Naive thymus-derived CD4-positive, alpha-beta T cell (primary cell): ENCODE results near the gene PID1. TPM values are rescaled to one million over a fixed set of nuclear protein-coding genes. Genes with fewer than 3 reads are reported as not detected.
"Not testable (repeated sequence)": the region's sequence is repeated elsewhere in the genome, so short reads cannot be mapped to it uniquely, and the experiment has no call there.

ENCODE experiments used
- ATAC-seq: fragments of 150-1000 bp; cut with Tn5 transposase; 2 replicates; pipeline ENCODE4 v1.10.0; 2021; ENCODE audit warnings: mild to moderate bottlenecking, moderate library complexity
- CTCF ChIA-PET: fragments of 350-600 bp; sonication (Branson Sonifier 250); formaldehyde crosslinking; loops from one replicate; lab custom pipeline; 2021; ENCODE audit warnings: antibody characterized with exemption; lab: Charles Lee
- POLR2A ChIA-PET: fragments of 350-600 bp; sonication (Branson Sonifier 250); formaldehyde crosslinking; loops from one replicate; lab custom pipeline; 2021; ENCODE audit warnings: antibody characterized with exemption, inconsistent platforms; lab: Charles Lee
- DNase-seq, 9 donors: peaks; one replicate each; pipeline versions ENCODE4 v3.0.0 to v3.0.0-alpha.2; 2020 to 2022; ENCODE audit warnings: mixed read lengths in 1 of 9
- H3K27ac ChIP-seq: one replicate; pipeline ENCODE4 v1.7.0; 2013; ENCODE audit warnings: mild to moderate bottlenecking, low read depth, low read length, moderate library complexity
- H3K27me3 ChIP-seq, 2 donors: one replicate each; pipeline ENCODE4 v1.7.0; 2013; ENCODE audit warnings: low read length in 2 of 2, mild to moderate bottlenecking in 2 of 2, moderate library complexity in 2 of 2; ENCODE audit not compliant: control insufficient read depth in 2 of 2, insufficient read depth in 2 of 2
- H3K36me3 ChIP-seq, 3 experiments: 1 replicate in 2 of 3; 2 replicates in 1 of 3; pipeline ENCODE4 v1.7.0; 2013; ENCODE audit warnings: low read length in 3 of 3, mild to moderate bottlenecking in 3 of 3, moderate library complexity in 1 of 3; ENCODE audit not compliant: insufficient read depth in 3 of 3, control insufficient read depth in 2 of 3
- H3K4me1 ChIP-seq, 2 donors: one replicate each; pipeline ENCODE4 v1.7.0; 2013; ENCODE audit warnings: low read length in 2 of 2, mild to moderate bottlenecking in 2 of 2, moderate library complexity in 1 of 2; ENCODE audit not compliant: control insufficient read depth in 2 of 2, insufficient read depth in 2 of 2
- H3K4me3 ChIP-seq: 2 replicates; pipeline ENCODE4 v1.7.0; 2013; ENCODE audit warnings: mild to moderate bottlenecking, low read length
- H3K9me3 ChIP-seq, 3 experiments: 1 replicate in 2 of 3; 2 replicates in 1 of 3; pipeline ENCODE4 v1.7.0; 2013; ENCODE audit warnings: low read length in 3 of 3; ENCODE audit not compliant: control insufficient read depth in 2 of 3
- H3K27ac Mint-ChIP-seq, 9 donors: one replicate each; pipeline ENCODE4 v1.8.0; 2020 to 2022; ENCODE audit warnings: mixed read lengths in 9 of 9, mild to moderate bottlenecking in 8 of 9, moderate library complexity in 5 of 9, inconsistent platforms in 2 of 9
- H3K27me3 Mint-ChIP-seq, 5 donors: one replicate each; pipeline ENCODE4 v1.8.0; 2021 to 2022; ENCODE audit warnings: mixed read lengths in 5 of 5, mild to moderate bottlenecking in 1 of 5
- H3K36me3 Mint-ChIP-seq, 5 donors: one replicate each; pipeline ENCODE4 v1.8.0; 2020 to 2022; ENCODE audit warnings: mixed read lengths in 5 of 5, mild to moderate bottlenecking in 3 of 5, inconsistent platforms in 1 of 5
- H3K4me1 Mint-ChIP-seq, 7 donors: one replicate each; pipeline ENCODE4 v1.8.0; 2020 to 2022; ENCODE audit warnings: mixed read lengths in 7 of 7, mild to moderate bottlenecking in 3 of 7, inconsistent platforms in 1 of 7
- H3K4me3 Mint-ChIP-seq, 10 donors: one replicate each; pipeline ENCODE4 v1.8.0; 2020 to 2022; ENCODE audit warnings: mild to moderate bottlenecking in 10 of 10, mixed read lengths in 10 of 10, moderate library complexity in 6 of 10, inconsistent platforms in 2 of 10
- H3K9me3 Mint-ChIP-seq, 11 donors: one replicate each; pipeline ENCODE4 v1.8.0; 2020 to 2022; ENCODE audit warnings: mixed read lengths in 11 of 11, mild to moderate bottlenecking in 4 of 11, inconsistent platforms in 1 of 11, moderate library complexity in 1 of 11
- intact Hi-C, 2 donors: fragments of 100-400 bp; cut with micrococcal nuclease; formaldehyde crosslinking; loops; one replicate each; pipeline ENCODE4 v1.15.1; 2023
- polyA plus RNA-seq, 2 donors: library from polyadenylated mRNA; unstranded; fragments of 300-500 nt; fragmentation: Illumina TruSeq; gene quantifications; one replicate each; pipeline ENCODE4 v1.2.3, GENCODE V29; 2021
- total RNA-seq, 6 experiments: library from RNA in 5 of 6; stranded (reverse) in 5 of 6; gene quantifications; 1 replicate in 5 of 6; 2 replicates in 1 of 6; pipeline ENCODE4 v1.2.3 and lab custom pipeline; 2021 to 2026

The PID1 gene
- total and polyA plus RNA-seq, 7 experiments from 2014 or later = 0.07 to 5.3 (median 1.1) TPM; not detected in 2

DNA sequence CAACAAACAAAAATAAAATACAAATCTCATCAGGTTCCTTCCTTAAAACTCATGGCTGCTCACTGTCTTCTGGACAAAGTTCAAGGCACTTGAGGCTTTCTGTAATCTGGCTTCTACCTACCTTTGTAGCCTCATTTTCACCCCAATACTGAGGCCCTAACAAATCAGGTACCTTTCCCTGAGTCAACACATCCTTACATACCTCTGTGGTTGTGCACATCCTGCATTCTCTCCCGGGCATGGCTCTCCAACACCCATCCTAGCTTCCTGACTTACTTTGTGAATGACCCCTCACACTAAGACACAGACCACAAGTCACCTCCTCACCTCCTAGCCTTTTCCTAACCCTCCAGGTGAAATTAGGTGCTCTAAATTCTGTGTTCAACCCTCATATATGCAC is 190.9 kb downstream of the PID1 start:
- H3K36me3 Mint-ChIP-seq = peaks cover 0 to 3% (median 0%) of the 10 kb centered on the region in 5 donors
- H3K27ac ChIP-seq = no peak overlapping the region
- intact Hi-C loops = no loop called here
- ChIA-PET CTCF (no interaction called here), POLR2A (no interaction called here)
- no peak overlapping the region for H3K4me3 Mint-ChIP-seq
- H3K27me3 ChIP-seq = no peaks in the 10 kb centered on the region
- H3K9me3 Mint-ChIP-seq = peaks cover 4 to 36% (median 12%) of the 10 kb centered on the region in 11 donors
- no peaks in the 10 kb centered on the region for H3K27me3 Mint-ChIP-seq
- H3K4me1 Mint-ChIP-seq = no peaks in the 10 kb centered on the region
- no peak for DNase-seq
- no peaks in the 10 kb centered on the region for H3K4me1 ChIP-seq
- ATAC-seq = no peak
- H3K9me3 ChIP-seq = no peaks in the 10 kb centered on the region
- H3K27ac Mint-ChIP-seq = no peak overlapping the region
- no peaks in the 10 kb centered on the region for H3K36me3 ChIP-seq
- no peak overlapping the region for H3K4me3 ChIP-seq

DNA sequence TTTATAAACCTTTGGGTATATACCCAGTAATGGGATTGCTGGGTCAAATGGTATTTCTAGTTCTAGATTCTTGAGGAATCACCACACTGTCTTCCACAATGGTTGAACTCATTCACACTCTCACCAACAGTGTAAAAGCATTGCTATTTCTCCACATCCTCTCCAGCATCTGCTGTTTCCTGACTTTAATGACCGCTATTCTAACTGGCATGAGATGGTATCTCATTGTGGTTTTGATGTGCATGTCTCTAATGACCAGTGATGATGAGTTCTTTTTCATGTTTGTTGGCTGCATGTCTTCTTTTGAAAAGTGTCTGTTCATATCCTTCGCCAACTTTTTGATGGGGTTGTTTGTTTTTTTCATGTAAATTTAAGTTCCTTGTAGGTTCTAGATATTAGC is 194.2 kb downstream of the PID1 start:
- peaks cover 4 to 42% (median 13%) of the 10 kb centered on the region in 11 donors for H3K9me3 Mint-ChIP-seq
- H3K4me1 ChIP-seq, H3K27me3 Mint-ChIP-seq, ATAC-seq, intact Hi-C loops, H3K27ac ChIP-seq, CTCF ChIA-PET, DNase-seq, H3K4me1 Mint-ChIP-seq, H3K27me3 ChIP-seq, H3K36me3 ChIP-seq, H3K27ac Mint-ChIP-seq, H3K4me3 Mint-ChIP-seq, POLR2A ChIA-PET, H3K36me3 Mint-ChIP-seq, H3K4me3 ChIP-seq, H3K9me3 ChIP-seq: not testable (repeated sequence)

- DNase-seq (no peak), ATAC-seq (no peak)
- no peaks in the 10 kb centered on the region for H3K27me3 ChIP-seq
- no peaks in the 10 kb centered on the region for H3K4me1 Mint-ChIP-seq
- POLR2A ChIA-PET = no interaction called here
- H3K27me3 Mint-ChIP-seq = no peaks in the 10 kb centered on the region
- CTCF ChIA-PET = no interaction called here
- no peak overlapping the region for H3K4me3 ChIP-seq
- H3K36me3 Mint-ChIP-seq = peaks cover 0 to 3% (median 0%) of the 10 kb centered on the region in 5 donors
- H3K36me3 ChIP-seq = no peaks in the 10 kb centered on the region
- H3K27ac Mint-ChIP-seq = no peak overlapping the region
- H3K4me3 Mint-ChIP-seq = no peak overlapping the region
- no peak overlapping the region for H3K27ac ChIP-seq
- intact Hi-C loops = no loop called here
- H3K9me3 ChIP-seq = no peaks in the 10 kb centered on the region
- no peaks in the 10 kb centered on the region for H3K4me1 ChIP-seq
- H3K9me3 Mint-ChIP-seq = peaks cover 4 to 34% (median 7%) of the 10 kb centered on the region in 11 donors
These were observed 197.2 kb downstream of the PID1 start for GRCh38 chr2:229073935-229074334.

GRCh38 chr2:229071292-229071976 is 199.7 kb downstream of the PID1 start:
- no peak for DNase-seq
- H3K4me3 ChIP-seq = no peak overlapping the region
- no peak overlapping the region for H3K4me3 Mint-ChIP-seq
- H3K27me3 ChIP-seq = no peaks in the 10 kb centered on the region
- H3K9me3 Mint-ChIP-seq = peaks cover 3 to 28% (median 14%) of the 10 kb centered on the region in 11 donors
- no peak overlapping the region for H3K27ac Mint-ChIP-seq
- peaks cover 0 to 3% (median 0%) of the 10 kb centered on the region in 5 donors for H3K36me3 Mint-ChIP-seq
- H3K4me1 Mint-ChIP-seq = no peaks in the 10 kb centered on the region
- H3K4me1 ChIP-seq = no peaks in the 10 kb centered on the region
- POLR2A ChIA-PET = no interaction called here
- H3K36me3 ChIP-seq = no peaks in the 10 kb centered on the region
- no peak for ATAC-seq
- peaks cover 0 to 4% (median 0%) of the 10 kb centered on the region in 3 experiments for H3K9me3 ChIP-seq
- intact Hi-C loops = no loop called here
- CTCF ChIA-PET = no interaction called here
- H3K27me3 Mint-ChIP-seq = no peaks in the 10 kb centered on the region
- no peak overlapping the region for H3K27ac ChIP-seq

GRCh38 chr2:229066121-229066715 is 204.9 kb downstream of the PID1 start:
- no peaks in the 10 kb centered on the region for H3K36me3 ChIP-seq
- H3K27me3 Mint-ChIP-seq = no peaks in the 10 kb centered on the region
- H3K4me3 ChIP-seq = no peak overlapping the region
- no peak overlapping the region for H3K27ac Mint-ChIP-seq
- H3K9me3 ChIP-seq = peaks cover 0 to 4% (median 0%) of the 10 kb centered on the region in 3 experiments
- no peak for DNase-seq
- intact Hi-C loops = no loop called here
- no peak for ATAC-seq
- no peaks in the 10 kb centered on the region for H3K4me1 ChIP-seq
- H3K4me1 Mint-ChIP-seq = no peaks in the 10 kb centered on the region
- H3K27ac ChIP-seq = no peak overlapping the region
- H3K9me3 Mint-ChIP-seq = peaks cover 4 to 28% (median 10%) of the 10 kb centered on the region in 11 donors
- H3K27me3 ChIP-seq = no peaks in the 10 kb centered on the region
- H3K36me3 Mint-ChIP-seq = no peaks in the 10 kb centered on the region
- CTCF ChIA-PET = no interaction called here
- POLR2A ChIA-PET = no interaction called here
- H3K4me3 Mint-ChIP-seq = no peak overlapping the region

DNA sequence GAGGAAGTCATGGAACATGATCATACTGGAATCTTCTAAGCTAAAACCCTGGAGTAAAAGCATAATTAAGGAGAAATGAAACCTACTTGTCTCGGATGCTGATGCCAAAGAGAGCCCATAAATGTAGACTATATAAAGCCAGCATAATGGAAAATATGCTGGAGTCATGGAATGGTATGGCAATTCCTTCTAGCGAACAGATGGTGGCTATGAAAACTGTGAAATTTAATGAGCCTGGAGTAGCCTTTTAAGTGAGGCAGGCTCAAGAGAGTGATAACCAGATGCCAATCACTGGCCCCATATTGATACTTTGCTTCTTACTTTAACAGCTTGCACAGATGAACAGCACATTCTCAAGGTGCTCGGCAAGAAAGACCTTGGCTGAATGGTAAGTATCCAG is 206.3 kb downstream of the PID1 start:
- intact Hi-C loops = no loop called here
- ATAC-seq = no peak
- no peak overlapping the region for H3K4me3 Mint-ChIP-seq
- Histone ChIP-seq H3K9me3 (peaks cover 0 to 4% (median 0%) of the 10 kb centered on the region in 3 experiments), H3K27ac (no peak overlapping the region), H3K4me1 (no peaks in the 10 kb centered on the region), H3K36me3 (no peaks in the 10 kb centered on the region), H3K4me3 (no peak overlapping the region), H3K27me3 (no peaks in the 10 kb centered on the region)
- DNase-seq = no peak
- no peak overlapping the region for H3K27ac Mint-ChIP-seq
- peaks cover 4 to 31% (median 13%) of the 10 kb centered on the region in 11 donors for H3K9me3 Mint-ChIP-seq
- ChIA-PET CTCF (no interaction called here), POLR2A (no interaction called here)
- no peaks in the 10 kb centered on the region for H3K4me1 Mint-ChIP-seq
- no peaks in the 10 kb centered on the region for H3K27me3 Mint-ChIP-seq
- no peaks in the 10 kb centered on the region for H3K36me3 Mint-ChIP-seq

- H3K27ac ChIP-seq = no peak overlapping the region
- no peaks in the 10 kb centered on the region for H3K27me3 ChIP-seq
- CTCF ChIA-PET = no interaction called here
- no peak overlapping the region for H3K27ac Mint-ChIP-seq
- no peaks in the 10 kb centered on the region for H3K27me3 Mint-ChIP-seq
- POLR2A ChIA-PET = no interaction called here
- no peaks in the 10 kb centered on the region for H3K9me3 ChIP-seq
- H3K4me3 Mint-ChIP-seq = no peak overlapping the region
- H3K36me3 Mint-ChIP-seq = no peaks in the 10 kb centered on the region
- ATAC-seq = no peak
- intact Hi-C loops = no loop called here
- H3K9me3 Mint-ChIP-seq = peaks cover 0 to 26% (median 8%) of the 10 kb centered on the region in 11 donors
- DNase-seq = no peak
- H3K4me1 ChIP-seq = no peaks in the 10 kb centered on the region
- H3K36me3 ChIP-seq = no peaks in the 10 kb centered on the region
- no peaks in the 10 kb centered on the region for H3K4me1 Mint-ChIP-seq
- no peak overlapping the region for H3K4me3 ChIP-seq
These were observed 210.9 kb downstream of the PID1 start for GRCh38 chr2:229060147-229060546.
